Cerebellar nuclear complex (tissue), 1 donor: ENCODE results near the gene RPL10A.

Experiments used
- DNase-seq, 2 experiments: peaks; one replicate each; lab custom pipeline; 2025; lab: John Stamatoyannopoulos, UW

Gene RPL10A

GRCh38 chr6:35475573-35475972 is 7.4 kb downstream of the RPL10A start:
- DNase-seq: no peak

GRCh38 chr6:35476004-35476403 is 7.8 kb downstream of the RPL10A start:
- DNase-seq: no peak

GRCh38 chr6:35477028-35477427 is 8.8 kb downstream of the RPL10A start:
- DNase-seq: no peak

- no peak for DNase-seq
Observed at GRCh38 chr6:35477551-35478179, 9.5 kb downstream of the RPL10A start.

- DNase-seq: no peak
Observed at GRCh38 chr6:35478259-35478658, 10.1 kb downstream of the RPL10A start.

GRCh38 chr6:35480176-35480575 is 12.0 kb downstream of the RPL10A start:
- DNase-seq: no peak

- DNase-seq: no peak
Observed at GRCh38 chr6:35481226-35481625, 13.0 kb downstream of the RPL10A start.

- no peak for DNase-seq
Observed at GRCh38 chr6:35483062-35483461, 14.9 kb downstream of the RPL10A start.

GRCh38 chr6:35483490-35483889 is 15.3 kb downstream of the RPL10A start:
- no peak for DNase-seq

GRCh38 chr6:35483893-35484645 is 15.9 kb downstream of the RPL10A start:
- no peak for DNase-seq

GRCh38 chr6:35484921-35485392 is 16.8 kb downstream of the RPL10A start:
- DNase-seq: no peak

- DNase-seq: no peak
Observed at GRCh38 chr6:35485402-35485877, 17.2 kb downstream of the RPL10A start.

- DNase-seq: no peak
Observed at GRCh38 chr6:35486005-35486925, 18.1 kb downstream of the RPL10A start.

- DNase-seq: no peak
Observed at GRCh38 chr6:35487658-35488516, 19.7 kb downstream of the RPL10A start.

GRCh38 chr6:35488517-35488862 is 20.3 kb downstream of the RPL10A start:
- DNase-seq: no peak

- DNase-seq: no peak
Observed at GRCh38 chr6:35489066-35489465, 20.9 kb downstream of the RPL10A start.

GRCh38 chr6:35489995-35490791 is 22.0 kb downstream of the RPL10A start:
- no peak for DNase-seq

- no peak for DNase-seq
Observed at GRCh38 chr6:35490821-35491557, 22.8 kb downstream of the RPL10A start.

GRCh38 chr6:35491558-35492257 is 23.5 kb downstream of the RPL10A start:
- DNase-seq: no peak
